ENCODE data around the gene TMBIM1. TPM values are rescaled to one million over a fixed set of nuclear protein-coding genes. Genes with fewer than 3 reads are reported as not detected.

Gene TMBIM1
- total RNA-seq, 8 experiments from 2014 or later: 0.54 to 276 (median 8.6) TPM

GRCh38 chr2:218228366-218229090, 63.8 kb downstream of the TMBIM1 start:
- Histone ChIP-seq H3K4me3 (no peak overlapping the region), H3K27ac (no peak overlapping the region), H3K4me1 (replicated peaks in 1 of 2) (no peaks in the 10 kb centered on the region)
- in situ Hi-C loops (cut with MboI; ENCODE audit: low pct_unique_long_range_greater_than_20kb in 2 of 9, low sequenced_read_pairs in 9 of 9, unreplicated experiment in 9 of 9): no loop called here
- ATAC-seq (replicated peaks in 6 of 8): no peak
- 83 to 100% (median 97%) methylated on average over 1 to 6 of the region's 6 CpGs for whole genome bisulfite sequencing, 10 experiments

- H3K27ac ChIP-seq: no peak overlapping the region
- no peak for ATAC-seq (replicated peaks in 6 of 8)
- no peaks in the 10 kb centered on the region for H3K4me1 ChIP-seq (replicated peaks in 1 of 2)
- H3K4me3 ChIP-seq: no peak overlapping the region
- in situ Hi-C loops (cut with MboI; ENCODE audit: low pct_unique_long_range_greater_than_20kb in 2 of 9, low sequenced_read_pairs in 9 of 9, unreplicated experiment in 9 of 9): no loop called here
- WGBS, 10 experiments: 94 to 100% (median 100%) methylated on average over 1 to 3 of the region's 3 CpGs; no CpG with 5 or more reads in 5 of the 10 experiments
These were observed 65.4 kb downstream of the TMBIM1 start for GRCh38 chr2:218226903-218227302.

Other genes starting within 250 kb of the TMBIM1 start
- under 1 TPM in 7 of 8 experiments, not detected in 1; 0.21 to 0.95 (median 0.35) TPM for gene RUFY4, start 223.2 kb downstream of the TMBIM1 start, total RNA-seq
- 10 to 100 TPM in 1 of 8 experiments, under 1 TPM in 5, not detected in 2; 0.04 to 23.8 (median 0.18) TPM for gene CXCR2, start 166.5 kb downstream of the TMBIM1 start, total RNA-seq
- gene CXCR1, start 125.5 kb downstream of the TMBIM1 start, total RNA-seq: 1 to 10 TPM in 1 of 8 experiments, under 1 TPM in 4, not detected in 3; 0.09 to 1.6 (median 0.21) TPM
- 100 to 1,000 TPM in 7 of 8 experiments, 10 to 100 TPM in 1; 95.6 to 489 (median 176) TPM for gene ARPC2, start 75.3 kb downstream of the TMBIM1 start, total RNA-seq
- gene GPBAR1, start 31.5 kb downstream of the TMBIM1 start, total RNA-seq: 1 to 10 TPM in 3 of 8 experiments, under 1 TPM in 5; 0.49 to 6.9 (median 0.85) TPM
- 100 to 1,000 TPM in 2 of 8 experiments, 10 to 100 TPM in 6; 61.0 to 179 (median 82.2) TPM for gene AAMP, start 22.4 kb downstream of the TMBIM1 start, total RNA-seq
- 100 to 1,000 TPM in 2 of 8 experiments, 10 to 100 TPM in 6; 41.4 to 122 (median 60.8) TPM for gene PNKD, start 22.0 kb downstream of the TMBIM1 start, total RNA-seq
- gene CATIP, start 64.4 kb upstream of the TMBIM1 start, total RNA-seq: 1 to 10 TPM in 3 of 8 experiments, under 1 TPM in 5; 0.11 to 9.0 (median 0.98) TPM
- 1 to 10 TPM in 4 of 8 experiments, under 1 TPM in 4; 0.50 to 3.1 (median 0.95) TPM for gene SLC11A1, start 89.8 kb upstream of the TMBIM1 start, total RNA-seq
- gene CTDSP1, start 107.4 kb upstream of the TMBIM1 start, total RNA-seq: 10 to 100 TPM in 5 of 8 experiments, 1 to 10 TPM in 3; 6.3 to 76.7 (median 23.0) TPM
- under 1 TPM; 0.07 to 0.91 (median 0.33) TPM for gene VIL1, start 126.6 kb upstream of the TMBIM1 start, total RNA-seq

All from motor neuron (in vitro differentiated cells).